Left ventricle myocardium inferior (tissue), 1 donor: ENCODE results near the gene CRY2. TPM values are rescaled to one million over a fixed set of nuclear protein-coding genes. Genes with fewer than 3 reads are reported as not detected.

Experiments
- DNase-seq: peaks from one replicate; pipeline ENCODE4 v3.0.0-alpha.2; 2020
- H3K27ac ChIP-seq: fragments of 200-600 bp; replicated peaks from 2 replicates; pipeline ENCODE4 v1.8.0; 2021
- H3K27me3 ChIP-seq: fragments of 200-600 bp; 2 replicates; pipeline ENCODE4 v1.8.0; 2021; ENCODE audit warnings: low read depth
- H3K36me3 ChIP-seq: fragments of 200-600 bp; 2 replicates; pipeline ENCODE4 v1.8.0; 2021
- H3K4me1 ChIP-seq: fragments of 200-600 bp; 2 replicates; pipeline ENCODE4 v1.8.0; 2021
- H3K4me3 ChIP-seq: fragments of 200-600 bp; 2 replicates; pipeline ENCODE4 v1.8.0; 2021; ENCODE audit warnings: mild to moderate bottlenecking, moderate library complexity
- H3K9me3 ChIP-seq: fragments of 200-600 bp; replicated peaks from 2 replicates; pipeline ENCODE4 v1.8.0; 2021
- CTCF ChIP-seq: fragments of 200-600 bp; IDR thresholded peaks from 2 replicates; pipeline ENCODE4 v1.8.0; 2021; ENCODE audit warnings: antibody characterized with exemption, mild to moderate bottlenecking, borderline replicate concordance
- intact Hi-C: fragments of 100-400 bp; cut with micrococcal nuclease; formaldehyde crosslinking; loops from one replicate; pipeline ENCODE4 v1.11.0; 2022
- total RNA-seq: library from RNA; stranded (reverse); fragmentation: NEBNext Ultra II Directional; extraction: Animal tissue kit (Norgen Biotek cat#: 25700); gene quantifications from one replicate; pipeline ENCODE4 v1.2.1, GENCODE V29; 2021
- donor health status: DM: no; HTN: yes; CAD: no; lungs with severe emphysema.

The CRY2 gene
- total RNA-seq, 1 donor from 2014 or later, result 62.2 TPM

GRCh38 chr11:45802531-45803317, 44.6 kb upstream of the CRY2 start:
- Histone ChIP-seq H3K36me3 (peaks cover 3% of the 10 kb centered on the region), H3K27ac (no peak overlapping the region), H3K27me3 (no peaks in the 10 kb centered on the region), H3K9me3 (no peaks in the 10 kb centered on the region), H3K4me3 (no peak overlapping the region), H3K4me1 (peaks cover 39% of the 10 kb centered on the region)
- intact Hi-C loops, result no loop called here
- no peak for DNase-seq
- no peak for TF ChIP-seq CTCF

GRCh38 chr11:45803971-45804760, 43.1 kb upstream of the CRY2 start:
- peak; percentile 88 for DNase-seq
- Histone ChIP-seq H3K27ac (peak overlapping the region; percentile 94), H3K36me3 (peaks cover 16% of the 10 kb centered on the region), H3K4me3 (peak overlapping the region; percentile 88), H3K27me3 (no peaks in the 10 kb centered on the region), H3K9me3 (no peaks in the 10 kb centered on the region), H3K4me1 (peaks cover 53% of the 10 kb centered on the region)
- intact Hi-C loops, result no loop called here
- no peak for TF ChIP-seq CTCF

- peak; percentile 33 for TF ChIP-seq CTCF
- Histone ChIP-seq H3K4me3 (peak within 1 kb of the TSS; percentile 88), H3K36me3 (peaks cover 20% of the 10 kb centered on the region), H3K4me1 (peaks cover 60% of the 10 kb centered on the region), H3K27me3 (no peaks in the 10 kb centered on the region), H3K9me3 (no peaks in the 10 kb centered on the region), H3K27ac (peak within 1 kb of the TSS; percentile 94)
- intact Hi-C loops, result no loop called here
- peak; percentile 97 for DNase-seq
Observed at GRCh38 chr11:45804761-45805304, 42.4 kb upstream of the CRY2 start, which contains the start of gene SLC35C1. Gene SLC35C1 (plus strand): TSS chr11:45805149. CDS start chr11:45805802, 653 bp downstream.

GRCh38 chr11:45805305-45806071, 41.8 kb upstream of the CRY2 start:
- Histone ChIP-seq H3K27ac (peak overlapping the region; percentile 94), H3K36me3 (peaks cover 24% of the 10 kb centered on the region), H3K9me3 (no peaks in the 10 kb centered on the region), H3K27me3 (no peaks in the 10 kb centered on the region), H3K4me3 (peak overlapping the region; percentile 88), H3K4me1 (peaks cover 67% of the 10 kb centered on the region)
- TF ChIP-seq CTCF, result no peak
- peak; percentile 43 for DNase-seq
- intact Hi-C loops, result no loop called here
